ENCODE results near the gene MCEE. TPM values are rescaled to one million over a fixed set of nuclear protein-coding genes. Genes with fewer than 3 reads are reported as not detected.

MCEE gene
- total RNA-seq, 4 donors from 2014 or later, result 7.5 to 17.2 (median 12.2) TPM

DNA sequence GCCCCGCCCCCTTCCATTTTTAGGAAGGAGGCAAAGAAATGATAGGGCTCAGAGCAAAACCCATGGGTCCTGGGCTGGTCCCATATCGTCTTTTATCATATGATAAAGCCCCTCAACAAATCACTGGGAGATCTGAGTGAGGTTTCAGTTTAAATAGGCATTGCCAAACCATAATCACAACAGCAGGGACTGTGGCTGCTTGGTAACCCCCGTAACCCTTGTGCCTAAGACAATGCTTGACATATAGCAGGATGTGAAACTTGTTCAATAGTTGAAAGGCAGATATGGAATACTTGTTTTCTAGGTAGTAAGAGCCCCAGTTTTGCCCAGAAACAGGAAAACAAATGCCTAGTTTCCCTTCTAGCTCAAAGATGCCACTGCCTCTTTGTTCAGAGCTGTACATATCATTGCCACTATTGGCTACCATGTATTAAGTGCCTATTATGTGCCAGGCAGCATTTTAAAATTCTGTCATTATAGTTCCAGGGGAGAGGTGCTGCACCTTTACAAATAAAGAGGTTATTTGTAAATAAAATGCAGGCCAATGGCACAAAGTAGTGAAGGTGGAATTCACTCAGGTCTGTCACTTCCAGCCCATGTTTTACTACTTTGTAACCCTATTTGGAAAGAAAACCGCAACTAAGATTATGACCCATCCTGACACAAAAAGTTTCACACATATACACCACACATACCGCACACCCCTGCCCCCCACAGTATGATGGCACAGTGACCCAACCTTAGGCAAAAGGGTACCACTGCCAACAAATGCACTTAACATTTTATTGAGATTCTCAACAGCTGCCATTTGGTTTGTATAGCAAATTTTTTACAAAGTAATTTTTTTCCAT lies 47.4 kb downstream of the MCEE start:
- WGBS, 2 donors, result 76 to 84% methylated on average over 5 of the region's 5 CpGs
- Histone ChIP-seq H3K27me3 (no peaks in the 10 kb centered on the region), H3K27ac (peak overlapping the region in 1 of 4 donors; percentile 36), H3K36me3 (peaks cover 0 to 23% (median under 1%) of the 10 kb centered on the region in 3 donors), H3K4me1 (peaks cover 0 to 3% (median 0%) of the 10 kb centered on the region in 4 donors), H3K9me3 (no peaks in the 10 kb centered on the region), H3K4me3 (no peak overlapping the region)
- TF ChIP-seq, protein P1, sequence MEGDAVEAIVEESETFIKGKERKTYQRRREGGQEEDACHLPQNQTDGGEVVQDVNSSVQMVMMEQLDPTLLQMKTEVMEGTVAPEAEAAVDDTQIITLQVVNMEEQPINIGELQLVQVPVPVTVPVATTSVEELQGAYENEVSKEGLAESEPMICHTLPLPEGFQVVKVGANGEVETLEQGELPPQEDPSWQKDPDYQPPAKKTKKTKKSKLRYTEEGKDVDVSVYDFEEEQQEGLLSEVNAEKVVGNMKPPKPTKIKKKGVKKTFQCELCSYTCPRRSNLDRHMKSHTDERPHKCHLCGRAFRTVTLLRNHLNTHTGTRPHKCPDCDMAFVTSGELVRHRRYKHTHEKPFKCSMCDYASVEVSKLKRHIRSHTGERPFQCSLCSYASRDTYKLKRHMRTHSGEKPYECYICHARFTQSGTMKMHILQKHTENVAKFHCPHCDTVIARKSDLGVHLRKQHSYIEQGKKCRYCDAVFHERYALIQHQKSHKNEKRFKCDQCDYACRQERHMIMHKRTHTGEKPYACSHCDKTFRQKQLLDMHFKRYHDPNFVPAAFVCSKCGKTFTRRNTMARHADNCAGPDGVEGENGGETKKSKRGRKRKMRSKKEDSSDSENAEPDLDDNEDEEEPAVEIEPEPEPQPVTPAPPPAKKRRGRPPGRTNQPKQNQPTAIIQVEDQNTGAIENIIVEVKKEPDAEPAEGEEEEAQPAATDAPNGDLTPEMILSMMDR (IDR thresholded peaks at IDR 0.05), result no peak
- no peak for TF ChIP-seq EP300 (IDR thresholded peaks at IDR 0.05)
- TF ChIP-seq POLR2A (IDR thresholded peaks at IDR 0.05), result no peak
- no peak for DNase-seq (ENCODE audit: low spot score in 2 of 2)

- no peaks in the 10 kb centered on the region for H3K9me3 ChIP-seq
- no peaks in the 10 kb centered on the region for H3K27me3 ChIP-seq
- no peaks in the 10 kb centered on the region for H3K4me1 ChIP-seq
- 90 to 91% methylated on average over 3 of the region's 3 CpGs for WGBS, 2 donors
- DNase-seq (ENCODE audit: low spot score in 2 of 2), result no peak
- peaks cover 0 to 63% (median 3%) of the 10 kb centered on the region in 3 donors for H3K36me3 ChIP-seq
- H3K27ac ChIP-seq, result no peak overlapping the region
- TF ChIP-seq EP300 (IDR thresholded peaks at IDR 0.05) (no peak), POLR2A (IDR thresholded peaks at IDR 0.05) (no peak)
- TF ChIP-seq, protein P1 (IDR thresholded peaks at IDR 0.05), result no peak
- H3K4me3 ChIP-seq, result no peak overlapping the region
These were observed 51.4 kb downstream of the MCEE start for GRCh38 chr2:71078624-71079023.

DNA sequence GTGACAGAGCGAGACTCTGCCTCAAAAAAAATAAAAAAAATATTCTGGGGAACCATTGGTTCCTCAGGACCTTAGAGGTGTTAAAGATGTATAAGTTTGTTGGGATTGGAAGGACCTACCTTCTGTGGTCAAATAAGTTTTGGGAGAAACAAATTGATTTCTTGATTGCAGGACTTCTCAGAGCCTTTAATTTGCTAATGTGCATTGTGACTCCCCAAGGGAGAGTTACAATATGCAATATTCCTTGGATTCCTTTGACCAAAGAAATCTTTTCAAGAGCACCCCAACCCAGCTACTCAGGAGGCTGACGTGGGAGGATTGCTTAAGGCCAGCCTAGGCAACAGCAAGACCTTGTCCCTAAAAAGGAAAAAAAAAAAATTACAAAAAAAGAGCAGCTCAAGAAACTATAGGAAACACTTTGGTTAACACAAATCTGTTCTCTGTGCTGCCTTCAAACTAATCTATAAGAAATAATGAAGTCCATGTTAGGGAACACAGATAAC lies 55.1 kb downstream of the MCEE start:
- Histone ChIP-seq H3K36me3 (peaks cover 0 to 78% (median 3%) of the 10 kb centered on the region in 3 donors), H3K9me3 (no peaks in the 10 kb centered on the region), H3K27me3 (no peaks in the 10 kb centered on the region), H3K4me3 (no peak overlapping the region), H3K27ac (no peak overlapping the region), H3K4me1 (peaks cover 0 to 25% (median 19%) of the 10 kb centered on the region in 4 donors)
- WGBS, 2 donors, result 91 to 95% methylated on average over 2 of the region's 2 CpGs
- TF ChIP-seq POLR2A (IDR thresholded peaks at IDR 0.05) (no peak), EP300 (IDR thresholded peaks at IDR 0.05) (no peak)
- TF ChIP-seq, protein P1 (IDR thresholded peaks at IDR 0.05), result no peak
- no peak for DNase-seq (ENCODE audit: low spot score in 2 of 2)

DNA sequence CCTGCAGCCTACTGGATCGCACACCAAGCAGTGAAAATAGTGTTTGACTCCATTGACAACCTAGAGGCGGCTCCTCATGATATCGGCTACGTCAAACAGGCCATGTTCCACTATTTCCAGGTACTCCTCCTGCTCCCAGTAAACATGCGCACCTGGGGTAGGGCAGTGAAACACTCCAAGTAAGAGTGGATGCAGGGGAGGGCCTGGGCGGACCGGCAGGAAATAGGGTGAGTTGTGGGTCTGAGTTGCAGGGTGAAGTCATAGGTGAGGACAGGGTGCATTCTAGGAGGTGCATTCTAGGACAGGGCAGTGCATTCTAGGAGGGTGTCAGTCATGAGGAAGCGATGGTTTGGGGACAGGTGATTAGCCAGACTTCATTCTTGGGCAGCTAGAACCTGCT lies 56.6 kb downstream of the MCEE start:
- H3K4me3 ChIP-seq, result no peak overlapping the region
- H3K27ac ChIP-seq, result peak overlapping the region in 1 of 4 donors; percentile 53
- DNase-seq (ENCODE audit: low spot score in 2 of 2), result no peak
- H3K27me3 ChIP-seq, result no peaks in the 10 kb centered on the region
- H3K36me3 ChIP-seq, result peaks cover 0 to 64% (median 3%) of the 10 kb centered on the region in 3 donors
- H3K9me3 ChIP-seq, result no peaks in the 10 kb centered on the region
- peaks cover 0 to 34% (median 26%) of the 10 kb centered on the region in 4 donors for H3K4me1 ChIP-seq
- TF ChIP-seq EP300 (IDR thresholded peaks at IDR 0.05) (no peak), POLR2A (IDR thresholded peaks at IDR 0.05) (no peak)
- TF ChIP-seq, protein P1 (IDR thresholded peaks at IDR 0.05), result no peak
- 85 to 88% methylated on average over 8 of the region's 8 CpGs for WGBS, 2 donors

GRCh38 chr2:71072492-71072891 lies 57.5 kb downstream of the MCEE start:
- 96% methylated on average over 4 of the region's 4 CpGs for WGBS, 2 donors
- Histone ChIP-seq H3K27me3 (no peaks in the 10 kb centered on the region), H3K9me3 (no peaks in the 10 kb centered on the region), H3K27ac (peak overlapping the region in 3 of 4 donors; percentile 29 to 53 (median 33)), H3K4me3 (no peak overlapping the region), H3K4me1 (peaks cover 0 to 36% (median 26%) of the 10 kb centered on the region in 4 donors), H3K36me3 (peaks cover 0 to 54% (median 2%) of the 10 kb centered on the region in 3 donors)
- TF ChIP-seq, protein P1 (IDR thresholded peaks at IDR 0.05), result no peak
- TF ChIP-seq EP300 (IDR thresholded peaks at IDR 0.05) (no peak), POLR2A (IDR thresholded peaks at IDR 0.05) (no peak)
- DNase-seq (ENCODE audit: low spot score in 2 of 2), result no peak

Data from tibial nerve (tissue), 4 donors.